ENCODE results near the gene PLEKHA5. TPM values are rescaled to one million over a fixed set of nuclear protein-coding genes. Genes with fewer than 3 reads are reported as not detected.

PLEKHA5 gene
- total RNA-seq, 4 donors from 2014 or later: 26.9 to 78.0 (median 39.6) TPM

GRCh38 chr12:19181666-19182426, 52.3 kb downstream of the PLEKHA5 start:
- Histone ChIP-seq H3K27me3 (no peaks in the 10 kb centered on the region), H3K36me3 (no peaks in the 10 kb centered on the region), H3K27ac (no peak overlapping the region), H3K4me1 (peaks cover 0 to 4% (median 0%) of the 10 kb centered on the region in 4 donors), H3K4me3 (no peak overlapping the region), H3K9me3 (no peaks in the 10 kb centered on the region)
- intact Hi-C loops (cut with DNase I; ENCODE audit: low total_unique reads): no loop called here
- in situ Hi-C loops (cut with MboI; ENCODE audit: low pct_ligation_motif_present in 1 of 4, low pct_unique_long_range_greater_than_20kb in 1 of 4, low sequenced_read_pairs in 3 of 4): loop anchor here in 3 of 4 donors (25.0 kb wide), 4 partner anchors 320 to 1045 kb away; partner anchors contain the start of gene PIK3C2G (in 2 of the 3)
- WGBS, 2 donors (ENCODE audit: low coverage in 1 of 2): 81 to 83% methylated on average over 8 of the region's 8 CpGs
- DNase-seq: no peak
- TF ChIP-seq POLR2A (IDR thresholded peaks at IDR 0.05) (no peak), EP300 (IDR thresholded peaks at IDR 0.05; ENCODE audit: low read depth) (no peak), POLR2AphosphoS5 (IDR thresholded peaks at IDR 0.05) (no peak), CTCF (IDR thresholded peaks at IDR 0.05) (no peak)

GRCh38 chr12:19183121-19183838, 53.7 kb downstream of the PLEKHA5 start:
- 91 to 100% methylated on average over 4 to 5 of the region's 5 CpGs for WGBS, 2 donors (ENCODE audit: low coverage in 1 of 2)
- Histone ChIP-seq H3K27ac (no peak overlapping the region), H3K9me3 (no peaks in the 10 kb centered on the region), H3K4me1 (peaks cover 0 to 10% (median 0%) of the 10 kb centered on the region in 4 donors), H3K4me3 (no peak overlapping the region), H3K36me3 (no peaks in the 10 kb centered on the region), H3K27me3 (no peaks in the 10 kb centered on the region)
- DNase-seq: no peak
- in situ Hi-C loops (cut with MboI; ENCODE audit: low pct_ligation_motif_present in 1 of 4, low pct_unique_long_range_greater_than_20kb in 1 of 4, low sequenced_read_pairs in 3 of 4): loop anchor here in 3 of 4 donors (25.0 kb wide), 4 partner anchors 321 to 1046 kb away; partner anchors contain the start of gene PIK3C2G (in 2 of the 3)
- intact Hi-C loops (cut with DNase I; ENCODE audit: low total_unique reads): no loop called here
- TF ChIP-seq POLR2A (IDR thresholded peaks at IDR 0.05) (no peak), CTCF (IDR thresholded peaks at IDR 0.05) (peak in 1 of 5 experiments; percentile 8)

GRCh38 chr12:19185262-19185929, 55.9 kb downstream of the PLEKHA5 start:
- 49 to 56% methylated on average over 2 to 3 of the region's 3 CpGs for WGBS, 2 donors (ENCODE audit: low coverage in 1 of 2)

GRCh38 chr12:19186722-19187661, 57.5 kb downstream of the PLEKHA5 start:
- Histone ChIP-seq H3K36me3 (no peaks in the 10 kb centered on the region), H3K9me3 (no peaks in the 10 kb centered on the region), H3K4me3 (no peak overlapping the region), H3K4me1 (peaks cover 0 to 18% (median 0%) of the 10 kb centered on the region in 4 donors), H3K27ac (no peak overlapping the region), H3K27me3 (no peaks in the 10 kb centered on the region)
- DNase-seq: no peak
- no peak for TF ChIP-seq EP300 (IDR thresholded peaks at IDR 0.05; ENCODE audit: low read depth)
- TF ChIP-seq POLR2A (IDR thresholded peaks at IDR 0.05): no peak
- TF ChIP-seq POLR2AphosphoS5 (IDR thresholded peaks at IDR 0.05): no peak
- TF ChIP-seq CTCF (IDR thresholded peaks at IDR 0.05): peak; percentile 65 to 71 (median 70)
- in situ Hi-C loops (cut with MboI; ENCODE audit: low pct_ligation_motif_present in 1 of 4, low pct_unique_long_range_greater_than_20kb in 1 of 4, low sequenced_read_pairs in 3 of 4): loop anchor here in 3 of 4 donors (25.0 kb wide), 4 partner anchors 325 to 1050 kb away; partner anchors contain the start of gene PIK3C2G (in 2 of the 3)
- WGBS, 2 donors (ENCODE audit: low coverage in 1 of 2): 53 to 57% methylated on average over 3 to 4 of the region's 4 CpGs
- intact Hi-C loops (cut with DNase I; ENCODE audit: low total_unique reads): no loop called here

More at GRCh38 chr12:19185262-19185929, 55.9 kb downstream of the PLEKHA5 start:
- no peak for DNase-seq
- H3K36me3 ChIP-seq: no peaks in the 10 kb centered on the region
- no peak for TF ChIP-seq POLR2AphosphoS5 (IDR thresholded peaks at IDR 0.05)
- in situ Hi-C loops (cut with MboI; ENCODE audit: low pct_ligation_motif_present in 1 of 4, low pct_unique_long_range_greater_than_20kb in 1 of 4, low sequenced_read_pairs in 3 of 4) (loop anchor here in 3 of 4 donors (25.0 kb wide), 4 partner anchors 323 to 1048 kb away; partner anchors contain the start of gene PIK3C2G (in 2 of the 3)), intact Hi-C loops (cut with DNase I; ENCODE audit: low total_unique reads) (no loop called here)
- H3K4me1 ChIP-seq: peaks cover 0 to 14% (median 0%) of the 10 kb centered on the region in 4 donors
- H3K27ac ChIP-seq: no peak overlapping the region
- no peak overlapping the region for H3K4me3 ChIP-seq
- H3K27me3 ChIP-seq: no peaks in the 10 kb centered on the region
- H3K9me3 ChIP-seq: no peaks in the 10 kb centered on the region
